GM15510 (cell line): ENCODE results near the gene CDC42EP1.

Source experiments
- POLR2A ChIP-seq: IDR thresholded peaks from 3 replicates; pipeline ENCODE4 v1.6.1; 2011; ENCODE audit warnings: borderline replicate concordance; ENCODE audit not compliant: insufficient read length; ENCODE audit errors: extremely low read depth

CDC42EP1 gene

GRCh38 chr22:37551981-37552380 lies 8.3 kb upstream of the CDC42EP1 start:
- no peak for TF ChIP-seq POLR2A

DNA sequence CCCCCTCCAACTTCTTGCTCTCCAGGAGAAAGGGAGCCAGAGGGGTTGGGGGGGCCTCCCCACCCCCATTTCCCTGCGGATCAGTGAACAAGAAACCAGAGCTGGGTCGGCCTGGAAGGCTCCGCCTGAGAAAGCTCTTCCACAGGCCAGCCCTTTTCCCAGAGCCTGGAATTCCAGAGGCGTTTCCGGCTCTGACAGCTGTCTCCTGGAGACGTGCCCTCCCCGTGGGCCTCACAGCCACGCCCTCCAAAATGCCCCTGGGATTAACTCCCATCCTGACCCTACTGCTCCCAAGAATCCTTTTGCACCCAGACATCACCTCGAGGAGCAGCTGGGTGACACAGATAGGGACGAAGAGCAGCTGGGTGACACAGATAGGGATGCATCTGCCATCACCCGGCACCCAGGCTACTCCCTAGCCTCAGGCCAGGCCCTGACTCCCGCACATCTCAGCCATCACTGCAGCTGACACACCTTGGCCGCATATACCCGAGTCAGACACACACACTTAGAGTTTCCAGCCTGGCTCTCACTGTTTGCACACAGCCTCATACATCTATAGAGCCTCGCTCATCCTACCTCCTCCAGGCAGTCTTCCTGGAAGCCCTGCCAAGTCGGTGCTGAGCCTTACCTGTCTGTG lies 7.6 kb upstream of the CDC42EP1 start:
- TF ChIP-seq POLR2A: no peak

DNA sequence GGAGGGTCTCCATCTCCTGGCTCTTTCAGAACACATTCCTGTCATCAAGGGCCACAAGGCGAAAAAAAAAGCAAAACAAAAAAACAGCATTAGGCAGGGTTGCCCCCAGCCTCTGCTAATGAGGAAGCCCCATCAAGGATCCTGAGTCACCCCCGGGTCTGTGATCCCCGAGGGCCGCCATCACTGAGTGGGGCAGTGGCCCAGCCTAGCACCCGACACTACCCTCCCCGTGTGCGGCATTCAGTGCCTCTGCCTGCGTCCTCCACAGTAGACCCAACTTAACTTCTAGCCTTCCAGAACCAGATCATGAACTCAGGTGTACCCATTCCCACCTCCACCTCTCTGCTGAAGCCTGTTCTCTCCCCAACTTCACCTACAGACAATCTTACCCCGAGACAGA lies 6.6 kb upstream of the CDC42EP1 start:
- TF ChIP-seq POLR2A: no peak

- TF ChIP-seq POLR2A: no peak
Measured at GRCh38 chr22:37555029-37555428, 5.3 kb upstream of the CDC42EP1 start.

- no peak for TF ChIP-seq POLR2A
Measured at GRCh38 chr22:37556710-37557109, 3.6 kb upstream of the CDC42EP1 start.

DNA sequence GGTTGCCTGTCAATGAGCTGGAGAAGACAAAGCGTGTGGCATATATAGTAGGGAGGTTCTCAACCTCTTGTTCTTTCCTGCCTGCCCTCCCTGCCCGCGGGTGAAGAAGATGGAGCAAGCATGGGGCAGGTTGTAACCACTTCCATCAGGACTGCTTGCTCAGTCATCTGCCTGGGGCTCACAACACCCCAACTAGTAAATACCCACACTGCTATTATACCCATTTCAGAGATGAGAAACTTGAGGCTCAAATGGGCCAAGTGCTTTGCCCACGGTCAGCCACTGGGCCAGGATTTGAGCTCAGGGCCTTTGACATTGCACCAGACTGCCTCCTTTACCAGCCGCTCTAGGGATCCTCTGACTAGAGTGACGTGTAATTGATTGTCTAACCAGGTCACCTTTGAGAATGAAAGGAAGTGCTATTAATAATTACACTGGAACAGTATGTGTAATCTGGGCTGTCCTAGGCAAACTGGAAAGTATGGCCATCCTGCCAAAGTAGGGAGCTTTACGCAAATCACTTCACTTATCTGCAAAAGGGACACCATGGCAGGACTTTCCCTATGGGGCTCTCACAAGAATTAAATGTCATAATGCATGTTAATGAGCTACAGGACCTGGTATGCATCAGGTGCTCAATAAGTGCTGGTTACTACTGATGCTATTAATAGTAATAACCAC lies 2.8 kb upstream of the CDC42EP1 start:
- TF ChIP-seq POLR2A: no peak

GRCh38 chr22:37558815-37559214 lies 1.5 kb upstream of the CDC42EP1 start:
- no peak for TF ChIP-seq POLR2A

- no peak for TF ChIP-seq POLR2A
Measured at GRCh38 chr22:37559521-37559900, 769 bp upstream of the CDC42EP1 start.

DNA sequence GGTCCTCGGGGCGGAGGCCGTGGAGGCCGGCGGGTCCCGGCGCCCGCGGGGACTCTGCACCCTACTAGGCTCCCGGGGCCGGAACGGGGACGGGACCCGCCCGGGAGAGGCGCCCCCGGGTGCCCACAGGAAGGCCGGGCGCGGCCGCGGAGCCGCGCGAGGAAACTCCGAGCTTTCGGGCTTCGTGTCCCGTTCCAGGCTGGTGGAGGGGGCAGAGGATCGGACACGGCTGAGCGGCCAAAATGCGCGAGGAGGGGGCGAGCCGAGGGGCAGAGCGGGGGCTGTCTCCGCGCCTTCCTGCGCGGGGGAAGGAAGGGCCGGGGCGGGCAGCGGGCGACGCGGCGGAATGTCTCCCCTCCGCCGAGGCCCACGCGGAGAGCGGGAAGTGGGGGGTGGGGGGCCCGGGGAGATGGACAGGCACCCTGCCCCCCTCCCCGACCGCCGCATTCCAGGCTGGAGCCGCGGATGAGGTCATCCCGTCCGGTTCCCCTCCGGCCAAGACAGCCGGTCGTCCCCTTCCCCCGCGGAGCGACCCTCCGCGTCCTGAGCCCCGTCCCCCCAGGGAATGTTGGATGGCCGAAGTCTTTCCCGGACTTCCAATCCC lies 430 bp downstream of the CDC42EP1 start:
- no peak for TF ChIP-seq POLR2A

DNA sequence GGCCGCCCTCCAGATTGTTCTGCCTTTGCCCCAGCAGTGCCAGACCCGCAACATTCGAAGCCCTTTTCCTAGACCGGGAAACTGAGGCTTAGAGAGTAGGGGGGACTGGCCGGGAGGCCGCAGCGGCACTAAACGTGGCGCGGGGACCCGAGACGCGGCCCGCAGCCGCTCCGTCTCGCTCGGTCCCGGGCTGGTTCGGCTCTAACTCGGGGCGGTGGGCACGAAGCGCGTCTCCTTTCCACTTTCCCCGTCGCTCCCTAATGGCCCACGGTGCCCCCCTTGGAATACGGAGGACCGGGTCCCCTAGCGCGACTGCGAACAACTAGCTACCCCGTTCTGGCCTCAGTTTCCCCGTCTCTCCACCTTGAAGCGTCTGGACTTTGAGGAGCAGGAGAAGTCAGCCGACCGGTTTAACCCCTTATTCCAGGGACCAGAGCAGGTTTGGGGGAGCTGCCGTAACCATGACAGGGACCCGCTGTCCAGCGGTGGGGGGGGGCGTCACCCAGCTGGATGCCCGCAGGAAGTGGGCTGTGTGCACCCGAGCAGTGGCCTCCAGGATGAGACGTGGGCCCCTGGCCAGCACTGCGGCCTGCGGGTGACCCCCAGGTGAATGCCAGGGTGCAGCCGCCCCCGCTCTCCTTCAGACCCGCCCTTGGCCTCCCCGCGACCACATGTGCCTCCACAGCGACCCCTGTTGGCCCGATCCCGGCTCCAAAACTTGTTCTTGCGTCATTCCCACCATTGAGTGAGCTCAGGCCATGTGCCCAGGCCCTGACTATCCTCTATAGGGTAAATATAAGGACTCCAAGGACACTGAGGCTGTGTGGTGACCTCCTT lies 1.1 kb downstream of the CDC42EP1 start:
- no peak for TF ChIP-seq POLR2A

DNA sequence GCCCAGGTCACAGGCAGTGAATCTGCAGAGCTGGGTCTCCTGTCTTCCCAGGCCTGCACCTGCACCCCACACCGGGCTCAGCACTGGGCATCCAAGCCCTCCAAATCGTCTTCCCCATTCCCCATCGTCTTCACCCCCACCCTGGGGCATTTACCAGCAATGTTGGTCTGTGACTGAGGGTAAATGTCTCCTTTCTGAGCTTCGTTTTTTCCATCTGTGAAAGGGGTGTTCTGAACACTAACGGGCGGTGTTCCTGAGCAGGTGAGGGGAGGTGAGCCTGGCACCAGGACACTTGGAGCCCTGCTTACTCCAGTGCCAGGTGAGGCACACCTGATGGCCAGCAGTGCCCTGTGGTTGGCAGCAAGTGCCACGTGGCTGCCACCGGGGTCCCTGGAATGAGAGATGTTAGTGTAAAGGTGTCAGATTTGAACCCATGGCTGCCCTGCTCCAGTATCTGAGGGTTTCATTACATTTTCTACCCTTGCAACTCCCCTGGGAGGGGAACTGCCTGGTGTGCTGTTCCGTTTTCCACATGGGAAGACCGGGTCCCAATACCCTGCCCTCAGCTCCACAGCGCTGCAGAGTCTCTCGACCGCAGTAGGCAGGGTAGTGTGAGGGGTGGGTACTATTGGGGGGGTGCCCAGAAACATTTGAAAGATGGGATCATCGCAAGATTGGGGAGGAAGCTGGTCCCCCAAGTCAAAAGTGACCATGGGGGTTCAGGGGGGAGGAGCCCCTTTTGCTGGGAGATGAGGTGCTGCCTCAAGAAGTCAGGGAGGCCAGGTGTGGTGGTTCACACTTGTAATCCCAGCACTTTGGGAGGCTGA lies 2.0 kb downstream of the CDC42EP1 start:
- no peak for TF ChIP-seq POLR2A

- no peak for TF ChIP-seq POLR2A
Measured at GRCh38 chr22:37563153-37564081, 3.1 kb downstream of the CDC42EP1 start.

- TF ChIP-seq POLR2A: no peak
Measured at GRCh38 chr22:37564111-37564711, 3.9 kb downstream of the CDC42EP1 start.
